HUES6 (cell line): Measurements from ENCODE around the gene MMS22L.

Source experiments
- H3K27ac ChIP-seq: 2 replicates; pipeline ENCODE4 v1.7.0; 2013; ENCODE audit warnings: low read depth, mild to moderate bottlenecking, low read length, inconsistent platforms
- H3K27me3 ChIP-seq: 2 replicates; pipeline ENCODE4 v1.6.1; 2013; ENCODE audit warnings: low read length; ENCODE audit not compliant: control insufficient read depth, insufficient read depth
- H3K36me3 ChIP-seq: 2 replicates; pipeline ENCODE4 v1.6.1; 2013; ENCODE audit warnings: low read length; ENCODE audit not compliant: control insufficient read depth, insufficient read depth
- H3K4me1 ChIP-seq: 2 replicates; pipeline ENCODE4 v1.6.1; 2013; ENCODE audit warnings: low read length; ENCODE audit not compliant: control insufficient read depth, insufficient read depth
- H3K4me3 ChIP-seq: 2 replicates; pipeline ENCODE4 v1.5.1; 2013; ENCODE audit warnings: low read depth, low read length
- H3K9ac ChIP-seq: one replicate; pipeline ENCODE4 v1.6.1; 2013; ENCODE audit warnings: mild to moderate bottlenecking, low read length
- H3K9me3 ChIP-seq: 2 replicates; pipeline ENCODE4 v1.6.1; 2013; ENCODE audit warnings: low read depth, low read length; ENCODE audit not compliant: control insufficient read depth, insufficient read depth

MMS22L gene

GRCh38 chr6:97222903-97223302 is 60.1 kb downstream of the MMS22L start:
- Histone ChIP-seq H3K36me3 (peaks cover 13% of the 10 kb centered on the region), H3K27me3 (no peaks in the 10 kb centered on the region), H3K9ac (no peak overlapping the region), H3K4me1 (no peaks in the 10 kb centered on the region), H3K9me3 (no peaks in the 10 kb centered on the region), H3K27ac (no peak overlapping the region), H3K4me3 (no peak overlapping the region)

- Histone ChIP-seq H3K27ac (no peak overlapping the region), H3K27me3 (no peaks in the 10 kb centered on the region), H3K4me3 (no peak overlapping the region), H3K9ac (no peak overlapping the region), H3K9me3 (no peaks in the 10 kb centered on the region), H3K36me3 (no peaks in the 10 kb centered on the region), H3K4me1 (peaks cover 4% of the 10 kb centered on the region; the same call in 1 of the 2 replicates)
These were observed 64.1 kb downstream of the MMS22L start for GRCh38 chr6:97218912-97219311.

- Histone ChIP-seq H3K36me3 (peaks cover 2% of the 10 kb centered on the region; the same call in 1 of the 2 replicates), H3K4me1 (peaks cover 4% of the 10 kb centered on the region; the same call in 1 of the 2 replicates), H3K9ac (no peak overlapping the region), H3K4me3 (no peak overlapping the region), H3K9me3 (no peaks in the 10 kb centered on the region), H3K27ac (no peak overlapping the region), H3K27me3 (no peaks in the 10 kb centered on the region)
These were observed 67.8 kb downstream of the MMS22L start for GRCh38 chr6:97215157-97215769.

- peaks cover 4% of the 10 kb centered on the region; the same call in 1 of the 2 replicates for H3K4me1 ChIP-seq
These were observed 68.3 kb downstream of the MMS22L start for GRCh38 chr6:97214671-97215070.

GRCh38 chr6:97207383-97207782 is 75.6 kb downstream of the MMS22L start:
- no peaks in the 10 kb centered on the region for H3K27me3 ChIP-seq
- H3K4me1 ChIP-seq = peaks cover 10% of the 10 kb centered on the region
- no peaks in the 10 kb centered on the region for H3K9me3 ChIP-seq
- no peak overlapping the region for H3K9ac ChIP-seq
- no peak overlapping the region for H3K4me3 ChIP-seq
- H3K27ac ChIP-seq = no peak overlapping the region
- no peaks in the 10 kb centered on the region for H3K36me3 ChIP-seq

More at GRCh38 chr6:97214671-97215070, 68.3 kb downstream of the MMS22L start:
- no peaks in the 10 kb centered on the region for H3K9me3 ChIP-seq
- peaks cover 2% of the 10 kb centered on the region; the same call in 1 of the 2 replicates for H3K36me3 ChIP-seq
- no peak overlapping the region for H3K27ac ChIP-seq
- H3K4me3 ChIP-seq = no peak overlapping the region
- H3K9ac ChIP-seq = no peak overlapping the region
- no peaks in the 10 kb centered on the region for H3K27me3 ChIP-seq

GRCh38 chr6:97205966-97206365 is 77.0 kb downstream of the MMS22L start:
- Histone ChIP-seq H3K9me3 (no peaks in the 10 kb centered on the region), H3K27ac (no peak overlapping the region), H3K4me1 (peaks cover 10% of the 10 kb centered on the region), H3K36me3 (no peaks in the 10 kb centered on the region), H3K4me3 (no peak overlapping the region), H3K27me3 (no peaks in the 10 kb centered on the region), H3K9ac (no peak overlapping the region)

GRCh38 chr6:97203343-97203742 is 79.7 kb downstream of the MMS22L start:
- no peak overlapping the region for H3K9ac ChIP-seq
- no peak overlapping the region for H3K4me3 ChIP-seq
- no peaks in the 10 kb centered on the region for H3K36me3 ChIP-seq
- H3K27ac ChIP-seq = no peak overlapping the region
- H3K4me1 ChIP-seq = peaks cover 10% of the 10 kb centered on the region
- H3K9me3 ChIP-seq = no peaks in the 10 kb centered on the region
- no peaks in the 10 kb centered on the region for H3K27me3 ChIP-seq

- no peak overlapping the region for H3K27ac ChIP-seq
- H3K4me1 ChIP-seq = no peaks in the 10 kb centered on the region
- peaks cover 14% of the 10 kb centered on the region for H3K36me3 ChIP-seq
- no peak overlapping the region for H3K4me3 ChIP-seq
- no peak overlapping the region for H3K9ac ChIP-seq
- H3K27me3 ChIP-seq = no peaks in the 10 kb centered on the region
- no peaks in the 10 kb centered on the region for H3K9me3 ChIP-seq
These were observed 84.9 kb downstream of the MMS22L start for GRCh38 chr6:97198046-97198565.

- Histone ChIP-seq H3K27me3 (no peaks in the 10 kb centered on the region), H3K4me3 (no peak overlapping the region), H3K4me1 (no peaks in the 10 kb centered on the region), H3K27ac (no peak overlapping the region), H3K36me3 (peaks cover 14% of the 10 kb centered on the region), H3K9ac (no peak overlapping the region), H3K9me3 (no peaks in the 10 kb centered on the region)
These were observed 87.9 kb downstream of the MMS22L start for GRCh38 chr6:97195117-97195516.

GRCh38 chr6:97189767-97190166 is 93.2 kb downstream of the MMS22L start:
- Histone ChIP-seq H3K36me3 (peaks cover 5% of the 10 kb centered on the region), H3K4me3 (no peak overlapping the region), H3K9me3 (no peaks in the 10 kb centered on the region), H3K9ac (no peak overlapping the region), H3K4me1 (no peaks in the 10 kb centered on the region), H3K27me3 (no peaks in the 10 kb centered on the region), H3K27ac (no peak overlapping the region)

- Histone ChIP-seq H3K4me3 (no peak overlapping the region), H3K27me3 (no peaks in the 10 kb centered on the region), H3K9me3 (no peaks in the 10 kb centered on the region), H3K9ac (no peak overlapping the region), H3K4me1 (no peaks in the 10 kb centered on the region), H3K36me3 (no peaks in the 10 kb centered on the region; the same call in 1 of the 2 replicates), H3K27ac (no peak overlapping the region)
These were observed 95.1 kb downstream of the MMS22L start for GRCh38 chr6:97187951-97188350.
